CD8-positive, alpha-beta memory T cell (primary cell): ENCODE measurements around the gene HSPA1A. TPM values are rescaled to one million over a fixed set of nuclear protein-coding genes. Genes with fewer than 3 reads are reported as not detected.

Experiments
- CTCF ChIA-PET: fragments of 350-600 bp; sonication (Branson Sonifier 250); formaldehyde crosslinking; loops from one replicate; lab custom pipeline; 2021; ENCODE audit warnings: antibody characterized with exemption; lab: Charles Lee
- POLR2A ChIA-PET: fragments of 350-600 bp; sonication (Branson Sonifier 250); formaldehyde crosslinking; loops from one replicate; lab custom pipeline; 2021; ENCODE audit warnings: antibody characterized with exemption; lab: Charles Lee
- DNase-seq, 5 donors: peaks; one replicate each; pipeline versions ENCODE4 v3.0.0 to v3.0.0-alpha.2; 2020 to 2022; ENCODE audit warnings: mixed read lengths in 1 of 5
- H3K27ac ChIP-seq: one replicate; pipeline ENCODE4 v1.7.0; 2013; ENCODE audit warnings: low read depth, mild to moderate bottlenecking, low read length, moderate library complexity
- H3K27me3 ChIP-seq: 2 replicates; pipeline ENCODE4 v1.7.0; 2013; ENCODE audit warnings: low read length, mild to moderate bottlenecking; ENCODE audit not compliant: insufficient read depth, poor library complexity, severe bottlenecking
- H3K36me3 ChIP-seq: 2 replicates; pipeline ENCODE4 v1.7.0; 2013; ENCODE audit warnings: mild to moderate bottlenecking, low read length, moderate library complexity; ENCODE audit not compliant: insufficient read depth
- H3K4me1 ChIP-seq: 2 replicates; pipeline ENCODE4 v1.7.0; 2013; ENCODE audit warnings: mild to moderate bottlenecking, low read length, moderate library complexity; ENCODE audit not compliant: insufficient read depth
- H3K4me3 ChIP-seq: 2 replicates; pipeline ENCODE4 v1.7.0; 2013; ENCODE audit warnings: mild to moderate bottlenecking, low read length
- H3K9me3 ChIP-seq: 2 replicates; pipeline ENCODE4 v1.7.0; 2013; ENCODE audit warnings: mild to moderate bottlenecking, low read length
- H3K27ac Mint-ChIP-seq, 8 donors: one replicate each; pipeline ENCODE4 v1.8.0; 2020 to 2021; ENCODE audit warnings: mixed read lengths in 8 of 8, mild to moderate bottlenecking in 6 of 8, inconsistent platforms in 3 of 8, moderate library complexity in 3 of 8
- H3K27me3 Mint-ChIP-seq, 2 donors: one replicate each; pipeline ENCODE4 v1.8.0; 2020 to 2021; ENCODE audit warnings: mixed read lengths in 2 of 2, mild to moderate bottlenecking in 1 of 2, moderate library complexity in 1 of 2
- H3K36me3 Mint-ChIP-seq, 3 donors: one replicate each; pipeline ENCODE4 v1.8.0; 2020 to 2021; ENCODE audit warnings: mixed read lengths in 3 of 3, inconsistent platforms in 1 of 3, mild to moderate bottlenecking in 1 of 3
- H3K4me1 Mint-ChIP-seq, 3 donors: one replicate each; pipeline ENCODE4 v1.8.0; 2020 to 2021; ENCODE audit warnings: mixed read lengths in 3 of 3, inconsistent platforms in 1 of 3, mild to moderate bottlenecking in 1 of 3
- H3K4me3 Mint-ChIP-seq, 7 donors: one replicate each; pipeline ENCODE4 v1.8.0; 2020 to 2021; ENCODE audit warnings: mixed read lengths in 7 of 7, mild to moderate bottlenecking in 6 of 7, moderate library complexity in 4 of 7, inconsistent platforms in 2 of 7
- H3K9me3 Mint-ChIP-seq, 5 donors: one replicate each; pipeline ENCODE4 v1.8.0; 2020 to 2022; ENCODE audit warnings: mixed read lengths in 5 of 5, mild to moderate bottlenecking in 3 of 5, moderate library complexity in 2 of 5, inconsistent platforms in 1 of 5
- polyA plus RNA-seq: library from polyadenylated mRNA; unstranded; fragments of 300-500 nt; fragmentation: Illumina TruSeq; gene quantifications from one replicate; pipeline ENCODE4 v1.2.3, GENCODE V29; 2021
- total RNA-seq, 2 experiments: library from RNA; stranded (reverse); gene quantifications; one replicate each; pipeline ENCODE4 v1.2.3, GENCODE V29; 2021

Gene HSPA1A
- total and polyA plus RNA-seq, 3 experiments from 2014 or later, result 34.1 to 70.1 (median 64.8) TPM

DNA sequence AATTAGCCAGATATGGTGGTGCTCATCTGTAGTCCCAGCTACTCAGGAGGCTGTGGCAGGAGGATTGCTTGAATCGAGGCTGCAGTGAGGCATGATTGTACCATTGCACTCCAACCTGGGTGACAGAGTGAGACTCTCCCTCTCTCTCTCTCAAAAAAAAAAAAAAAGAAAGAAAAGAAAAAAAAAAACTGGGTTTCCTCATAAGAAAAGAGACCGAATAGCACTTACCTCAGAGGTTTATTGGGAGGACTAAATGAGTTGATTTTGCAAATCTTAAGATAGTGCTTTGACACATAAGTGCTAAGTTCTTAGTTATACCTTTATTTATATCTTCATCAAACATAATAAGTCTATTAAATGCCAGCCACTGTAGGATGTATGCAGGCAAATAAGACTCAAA is 44.5 kb upstream of the HSPA1A start:
- Mint-ChIP-seq H3K36me3 (no peaks in the 10 kb centered on the region), H3K4me1 (peaks cover 26 to 35% (median 29%) of the 10 kb centered on the region in 3 donors), H3K9me3 (peaks cover 0 to 5% (median 0%) of the 10 kb centered on the region in 5 donors), H3K4me3 (peak overlapping the region in 1 of 7 donors; percentile 23), H3K27me3 (peaks cover 0 to 2% of the 10 kb centered on the region in 2 donors), H3K27ac (peak overlapping the region in 3 of 8 donors; percentile 64 to 81 (median 76))
- Histone ChIP-seq H3K36me3 (no peaks in the 10 kb centered on the region), H3K9me3 (no peaks in the 10 kb centered on the region), H3K27me3 (no peaks in the 10 kb centered on the region), H3K27ac (no peak overlapping the region), H3K4me3 (no peak overlapping the region), H3K4me1 (peaks cover 40% of the 10 kb centered on the region)
- POLR2A ChIA-PET, result no interaction called here
- DNase-seq, result peak in 1 of 5 donors; percentile 10
- CTCF ChIA-PET, result interaction anchor here (1.0 to 4.0 kb wide), 11 partner anchors 10 to 59 kb away, joined by 3 to 42 read pairs (median 6); partner anchors contain the start of genes CLIC1, DDAH2, LSM2 and MSH5

DNA sequence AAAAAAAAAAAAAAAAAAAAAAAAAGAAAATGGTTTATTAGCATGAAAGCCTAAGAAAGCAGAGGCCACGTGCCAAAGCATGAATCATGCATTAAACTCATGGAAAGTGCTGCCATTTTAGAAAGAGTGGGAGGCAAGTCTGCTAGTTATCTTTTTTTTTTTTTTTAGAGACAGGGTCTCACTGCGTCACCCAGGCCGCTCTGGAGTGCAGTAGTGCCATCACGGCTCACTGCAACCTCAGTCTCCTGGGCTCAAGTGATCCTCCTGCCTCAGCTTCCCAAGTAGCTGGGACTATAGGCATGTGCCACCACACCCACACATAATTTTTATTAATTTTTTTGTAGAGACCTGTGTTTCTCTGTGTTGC is 43.4 kb upstream of the HSPA1A start:
- Mint-ChIP-seq H3K27me3 (peaks cover 0 to 2% of the 10 kb centered on the region in 2 donors), H3K9me3 (peaks cover 0 to 5% (median 0%) of the 10 kb centered on the region in 5 donors), H3K4me1 (peaks cover 32 to 44% (median 37%) of the 10 kb centered on the region in 3 donors), H3K27ac (peak overlapping the region in 6 of 8 donors; percentile 12 to 83 (median 55)), H3K36me3 (no peaks in the 10 kb centered on the region), H3K4me3 (peak overlapping the region in 6 of 7 donors; percentile 62 to 84 (median 72))
- POLR2A ChIA-PET, result interaction anchor here (0.6 to 1.7 kb wide), 2 partner anchors 32 to 172 kb away, joined by 3 to 12 read pairs; partner anchors contain the start of gene MSH5
- H3K9me3 ChIP-seq, result no peaks in the 10 kb centered on the region
- CTCF ChIA-PET, result interaction anchor here (0.9 to 4.0 kb wide), 4 partner anchors 34 to 58 kb away, joined by 3 to 42 read pairs (median 3); partner anchors contain the start of genes CLIC1, DDAH2 and MSH5
- H3K4me3 ChIP-seq, result no peak overlapping the region
- no peak overlapping the region for H3K27ac ChIP-seq
- no peak for DNase-seq
- peaks cover 51% of the 10 kb centered on the region for H3K4me1 ChIP-seq
- no peaks in the 10 kb centered on the region for H3K36me3 ChIP-seq
- H3K27me3 ChIP-seq, result no peaks in the 10 kb centered on the region

DNA sequence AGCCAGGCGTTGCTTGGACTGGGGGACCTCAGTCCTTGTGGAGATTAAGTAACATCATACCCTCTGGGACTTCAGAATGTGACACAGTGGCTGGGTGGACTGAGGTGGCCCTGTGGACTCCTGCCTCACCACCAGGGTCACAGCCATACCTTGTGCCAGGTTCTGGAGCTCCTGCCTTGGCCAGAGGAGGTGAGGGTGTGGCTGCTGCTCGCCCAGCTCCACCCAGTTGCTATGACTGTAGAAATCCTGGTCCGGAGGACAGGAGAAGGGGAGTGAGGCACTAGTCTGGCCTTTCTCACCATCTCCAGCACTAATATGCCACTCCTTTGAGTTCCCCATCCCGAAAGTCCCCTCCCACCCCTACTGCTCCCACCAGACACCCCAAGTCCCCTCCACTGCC is 40.2 kb upstream of the HSPA1A start:
- Histone ChIP-seq H3K27ac (no peak overlapping the region), H3K4me1 (peaks cover 53% of the 10 kb centered on the region)
- H3K27ac Mint-ChIP-seq, result peak overlapping the region in 3 of 8 donors; percentile 30 to 86 (median 56)

DNA sequence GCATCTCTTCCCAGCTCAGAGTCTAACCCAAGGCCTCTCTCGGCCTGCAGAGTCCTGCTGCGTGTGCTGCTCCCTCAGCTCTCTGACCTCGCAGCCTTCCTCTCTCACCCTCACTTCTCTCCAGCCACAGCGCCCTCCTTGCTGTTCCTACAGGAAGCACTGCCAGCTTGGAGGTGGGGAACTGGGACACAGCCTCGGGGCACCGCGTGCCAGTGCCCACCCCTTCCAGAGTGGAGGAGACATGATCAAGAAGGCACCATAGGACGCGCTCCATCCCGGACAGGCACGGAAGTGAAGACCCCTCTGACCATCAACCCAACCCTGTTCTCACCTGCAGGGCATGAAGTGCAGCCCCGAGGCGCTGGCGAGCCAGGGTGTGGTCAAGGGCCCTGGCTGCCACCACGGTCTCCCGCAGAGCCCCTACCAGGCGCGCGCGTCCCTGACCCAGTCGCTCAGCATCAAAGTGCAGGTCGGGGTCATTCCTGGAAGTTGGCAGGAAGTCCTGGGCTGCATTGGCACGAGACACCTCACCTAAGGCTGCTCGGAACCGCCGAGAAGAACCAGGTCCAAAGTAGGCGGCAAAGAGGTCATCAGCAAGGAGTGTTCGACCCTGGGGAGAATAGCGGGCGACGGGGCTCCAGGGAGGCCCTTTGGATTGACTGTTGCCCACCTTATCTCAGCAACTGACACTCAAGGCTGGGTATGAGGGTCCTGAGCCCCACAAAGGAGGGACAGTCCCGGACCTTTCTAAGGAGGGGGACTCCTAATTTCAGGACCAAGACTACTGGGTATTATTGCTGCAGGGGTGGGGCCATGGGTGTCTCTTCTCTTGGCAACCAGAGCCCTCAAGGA is 39.5 kb upstream of the HSPA1A start:
- peaks cover 0 to 2% of the 10 kb centered on the region in 2 donors for H3K27me3 Mint-ChIP-seq
- peak overlapping the region in 6 of 7 donors; percentile 16 to 67 (median 47) for H3K4me3 Mint-ChIP-seq
- DNase-seq, result no peak
- H3K9me3 ChIP-seq, result no peaks in the 10 kb centered on the region
- peak overlapping the region; percentile 70 for H3K27ac ChIP-seq
- peaks cover 4% of the 10 kb centered on the region for H3K36me3 ChIP-seq
- peak overlapping the region in 7 of 8 donors; percentile 45 to 86 (median 68) for H3K27ac Mint-ChIP-seq
- H3K4me3 ChIP-seq, result no peak overlapping the region
- peaks cover 0 to 5% (median 0%) of the 10 kb centered on the region in 5 donors for H3K9me3 Mint-ChIP-seq
- peaks cover 0 to 24% (median 1%) of the 10 kb centered on the region in 3 donors for H3K36me3 Mint-ChIP-seq
- no peaks in the 10 kb centered on the region for H3K27me3 ChIP-seq
- peaks cover 36 to 47% (median 40%) of the 10 kb centered on the region in 3 donors for H3K4me1 Mint-ChIP-seq
- POLR2A ChIA-PET, result no interaction called here
- peaks cover 50% of the 10 kb centered on the region for H3K4me1 ChIP-seq
- CTCF ChIA-PET, result no interaction called here

More for the DNA sequence above, 40.2 kb upstream of the HSPA1A start:
- no peak for DNase-seq
- Histone ChIP-seq H3K9me3 (no peaks in the 10 kb centered on the region), H3K27me3 (no peaks in the 10 kb centered on the region), H3K4me3 (no peak overlapping the region), H3K36me3 (no peaks in the 10 kb centered on the region)
- peaks cover 0 to 17% (median 1%) of the 10 kb centered on the region in 3 donors for H3K36me3 Mint-ChIP-seq
- H3K4me3 Mint-ChIP-seq, result peak overlapping the region in 2 of 7 donors; percentile 29 to 54
- H3K4me1 Mint-ChIP-seq, result peaks cover 36 to 47% (median 40%) of the 10 kb centered on the region in 3 donors
- ChIA-PET CTCF (interaction anchor here (1.2 kb wide), 1 partner anchor 45 kb away, joined by 3 read pairs; no protein-coding TSS in a partner anchor), POLR2A (no interaction called here)
- peaks cover 0 to 5% (median 0%) of the 10 kb centered on the region in 5 donors for H3K9me3 Mint-ChIP-seq
- peaks cover 0 to 2% of the 10 kb centered on the region in 2 donors for H3K27me3 Mint-ChIP-seq

DNA sequence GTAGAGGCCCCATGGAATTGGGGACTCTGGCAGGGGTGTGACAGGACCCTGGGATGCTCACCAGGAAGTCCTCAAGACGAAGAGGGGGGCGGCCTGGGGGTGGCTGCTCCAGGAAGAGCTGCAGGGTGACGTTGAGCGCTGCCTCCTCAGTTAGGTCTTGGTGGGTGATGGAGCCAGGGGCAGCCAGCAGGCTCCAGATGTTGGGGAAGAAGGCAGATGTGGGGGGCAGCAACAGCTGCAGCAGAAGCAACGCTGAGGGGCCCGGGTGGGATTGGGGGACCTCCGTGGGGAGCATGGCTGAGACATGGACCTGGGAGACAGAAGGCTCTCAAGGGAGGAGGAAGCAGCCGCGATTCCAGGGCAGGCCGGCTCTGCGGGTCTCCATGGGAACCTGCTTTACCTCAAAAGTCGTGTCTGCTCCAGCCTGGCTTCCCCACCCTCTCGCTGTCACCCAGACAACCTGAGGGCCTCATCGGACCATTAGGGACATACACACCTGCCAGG is 38.8 kb upstream of the HSPA1A start:
- H3K9me3 ChIP-seq, result no peaks in the 10 kb centered on the region
- H3K27ac ChIP-seq, result peak overlapping the region; percentile 70
- peaks cover 5% of the 10 kb centered on the region for H3K36me3 ChIP-seq
- no peaks in the 10 kb centered on the region for H3K27me3 ChIP-seq
- no peak for DNase-seq
- POLR2A ChIA-PET, result no interaction called here
- H3K27ac Mint-ChIP-seq, result peak overlapping the region; percentile 45 to 83 (median 66)
- peak overlapping the region; percentile 17 for H3K4me3 ChIP-seq
- H3K4me1 Mint-ChIP-seq, result peaks cover 30 to 40% (median 34%) of the 10 kb centered on the region in 3 donors
- peaks cover 44% of the 10 kb centered on the region for H3K4me1 ChIP-seq
- H3K9me3 Mint-ChIP-seq, result peaks cover 0 to 3% (median 0%) of the 10 kb centered on the region in 5 donors
- peaks cover 0 to 2% of the 10 kb centered on the region in 2 donors for H3K27me3 Mint-ChIP-seq
- CTCF ChIA-PET, result no interaction called here
- H3K4me3 Mint-ChIP-seq, result peak overlapping the region in 6 of 7 donors; percentile 41 to 67 (median 54)
- H3K36me3 Mint-ChIP-seq, result peaks cover 0 to 29% (median 1%) of the 10 kb centered on the region in 3 donors

DNA sequence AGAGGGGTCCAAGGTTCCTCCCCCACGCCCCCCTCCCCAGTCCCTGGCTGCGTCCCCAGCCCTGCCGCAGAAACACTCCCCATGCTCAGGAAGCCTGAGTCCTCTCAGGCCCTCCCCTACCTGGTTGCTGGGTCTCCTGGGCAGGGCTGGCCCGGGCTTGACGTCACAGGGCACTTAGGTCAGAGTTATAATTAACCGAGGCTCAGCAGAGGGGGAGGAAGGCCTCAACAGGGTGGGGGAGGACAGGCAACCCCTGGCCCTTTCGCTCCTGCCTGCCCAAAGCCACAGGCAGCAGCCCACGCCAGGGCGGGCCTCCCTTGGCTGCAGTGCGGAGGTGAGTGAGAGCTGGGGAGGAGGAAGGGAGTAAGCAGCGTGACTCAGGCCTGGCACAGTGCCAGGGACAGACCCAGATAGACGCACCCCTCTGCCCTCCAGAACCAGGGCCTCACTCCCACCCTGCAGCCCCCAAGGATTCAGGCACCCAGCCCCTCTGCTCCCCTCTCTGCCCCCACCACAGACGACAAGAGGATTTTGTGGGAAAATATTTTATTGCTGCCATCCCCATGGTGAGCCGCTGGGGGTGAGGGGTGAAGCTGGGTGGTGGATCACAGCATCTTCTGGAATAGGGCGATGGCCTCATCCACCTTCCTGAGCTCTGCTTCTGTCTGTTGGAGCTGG is 38.2 kb upstream of the HSPA1A start, which contains the start of gene VWA7:
Gene VWA7, minus strand, starts transcription at position 340 of the 678 bp plus-strand sequence. CDS start 549 bp downstream, outside the sequence.
- DNase-seq, result peak in 4 of 5 donors; percentile 42 to 80 (median 53)
- Histone ChIP-seq H3K27ac (peak within 1 kb of the TSS; percentile 70), H3K9me3 (no peaks in the 10 kb centered on the region), H3K27me3 (no peaks in the 10 kb centered on the region), H3K4me1 (peaks cover 39% of the 10 kb centered on the region), H3K4me3 (peak within 1 kb of the TSS; percentile 17), H3K36me3 (peaks cover 5% of the 10 kb centered on the region)
- Mint-ChIP-seq H3K4me3 (peak within 1 kb of the TSS in 6 of 7 donors; percentile 41 to 84 (median 54)), H3K27ac (peak within 1 kb of the TSS; percentile 45 to 83 (median 74)), H3K36me3 (peaks cover 0 to 35% (median 1%) of the 10 kb centered on the region in 3 donors), H3K4me1 (peaks cover 28 to 36% (median 31%) of the 10 kb centered on the region in 3 donors), H3K27me3 (peaks cover 0 to 2% of the 10 kb centered on the region in 2 donors), H3K9me3 (peaks cover 0 to 2% (median 0%) of the 10 kb centered on the region in 5 donors)
- ChIA-PET CTCF (interaction anchor here (0.8 kb wide), 1 partner anchor 14 kb away, joined by 5 read pairs; no protein-coding TSS in a partner anchor), POLR2A (no interaction called here)

DNA sequence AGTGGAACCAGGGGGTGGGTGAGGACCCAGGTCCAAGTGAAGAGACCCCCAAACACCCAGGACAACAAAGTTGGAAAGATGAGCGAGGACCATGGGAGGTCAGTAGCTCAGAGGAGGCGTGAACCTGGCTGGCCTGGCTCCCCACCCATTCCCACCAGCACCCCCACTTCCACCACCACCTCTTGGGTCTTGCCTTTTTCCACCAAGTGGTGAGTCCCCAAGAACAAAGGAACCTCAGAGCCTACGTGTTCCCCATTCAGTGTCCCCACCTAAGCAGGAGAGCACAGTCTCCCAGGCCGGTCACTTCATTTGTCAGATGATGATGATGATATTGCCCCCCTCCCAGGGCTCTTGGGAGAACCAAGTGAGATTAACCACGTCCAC is 37.7 kb upstream of the HSPA1A start:
- Mint-ChIP-seq H3K36me3 (peaks cover 0 to 40% (median 1%) of the 10 kb centered on the region in 3 donors), H3K27ac (peak overlapping the region in 7 of 8 donors; percentile 47 to 80 (median 73)), H3K27me3 (peaks cover 0 to 2% of the 10 kb centered on the region in 2 donors), H3K4me3 (peak overlapping the region in 1 of 7 donors; percentile 84), H3K4me1 (peaks cover 25 to 31% (median 25%) of the 10 kb centered on the region in 3 donors), H3K9me3 (no peaks in the 10 kb centered on the region)
- Histone ChIP-seq H3K27me3 (no peaks in the 10 kb centered on the region), H3K36me3 (peaks cover 8% of the 10 kb centered on the region), H3K4me3 (no peak overlapping the region), H3K27ac (peak overlapping the region; percentile 70), H3K4me1 (peaks cover 36% of the 10 kb centered on the region), H3K9me3 (no peaks in the 10 kb centered on the region)
- no peak for DNase-seq
- ChIA-PET POLR2A (interaction anchor here (1.2 kb wide), 1 partner anchor 8 kb away, joined by 3 read pairs; no protein-coding TSS in a partner anchor), CTCF (interaction anchor here (0.8 kb wide), 1 partner anchor 14 kb away, joined by 5 read pairs; no protein-coding TSS in a partner anchor)
